H1 (cell line): ENCODE results near the gene EGFLAM. TPM values are rescaled to one million over a fixed set of nuclear protein-coding genes. Genes with fewer than 3 reads are reported as not detected.

Experiments used
- BRCA1 ChIP-seq: IDR thresholded peaks from 2 replicates; pipeline ENCODE4 v1.6.1; 2012; ENCODE audit warnings: low read depth, low read length, improper control_type of control experiment
- JUN ChIP-seq: IDR thresholded peaks from 2 replicates; pipeline ENCODE4 v1.6.1; 2011; ENCODE audit warnings: low read depth, mild to moderate bottlenecking, improper control_type of control experiment, low read length
- MAX ChIP-seq: IDR thresholded peaks from 2 replicates; pipeline ENCODE4 v1.6.1; 2012; ENCODE audit warnings: inconsistent platforms
- PHF8 ChIP-seq: fragments of 200-600 bp; sonication (generic); conservative IDR thresholded peaks from 2 replicates; pipeline ENCODE4 v1.7.1; 2012; ENCODE audit warnings: low read depth, mild to moderate bottlenecking, inconsistent platforms, low read length, moderate library complexity
- RBBP5 ChIP-seq: IDR thresholded peaks from 2 replicates; pipeline ENCODE4 v1.7.1; 2012; ENCODE audit warnings: low read depth, mild to moderate bottlenecking, inconsistent platforms, low read length, moderate library complexity, borderline replicate concordance
- TCF12 ChIP-seq: IDR thresholded peaks from 2 replicates; pipeline ENCODE4 v1.6.1; 2011; ENCODE audit warnings: low read depth, mild to moderate bottlenecking, low read length
- USF2 ChIP-seq: IDR thresholded peaks from 2 replicates; pipeline ENCODE4 v1.6.1; 2011; ENCODE audit warnings: low read length, improper control_type of control experiment
- polyA plus RNA-seq, 7 experiments: library from polyadenylated mRNA; depleted of rRNA in 3 of 7; stranded (reverse) in 5 of 7; unstranded in 2 of 7; fragments of >200 nt in 5 of 7; fragments of 200-250 nt in 2 of 7; gene quantifications; 1 replicate in 5 of 7; 2 replicates in 1 of 7; 4 replicates in 1 of 7; pipeline versions ENCODE4 v1.2.1 to v1.2.3, GENCODE V29; 2011 to 2013; ENCODE audit warnings: missing spikeins in 2 of 7, mixed read lengths in 2 of 7
- total RNA-seq: library from RNA; stranded (reverse); fragmentation: NEBNext Ultra II Directional; extraction: Animal tissue kit (Norgen Biotek cat#: 25700); gene quantifications from 2 replicates; pipeline ENCODE4 v1.2.1, GENCODE V29; 2021

The EGFLAM gene
- total and polyA plus RNA-seq, 2 of the 8 experiments (the other 6 are each of a cell fraction or from before 2014, with no cell fraction given) = 0.20 to 0.24 TPM

GRCh38 chr5:38468202-38468673 lies 209.9 kb downstream of the EGFLAM start (continued):
- TF ChIP-seq TCF12 (no peak), JUN (no peak), PHF8 (no peak), MAX (no peak), BRCA1 (no peak), RBBP5 (no peak), USF2 (no peak)
